ENCODE measurements around the gene IGF2R.

IGF2R gene

GRCh38 chr6:159959976-159960384 lies 8.9 kb upstream of the IGF2R start:
- TF ChIP-seq TARDBP (IDR thresholded peaks at IDR 0.05) (no peak), SUZ12 (IDR thresholded peaks at IDR 0.05) (no peak), ZNF384 (IDR thresholded peaks at IDR 0.05) (no peak), SP1 (IDR thresholded peaks at IDR 0.05) (no peak), FOXA1 (IDR thresholded peaks at IDR 0.05) (no peak)
- DNase-seq (ENCODE audit: extremely low spot score) = no peak
- CTCF ChIA-PET = no interaction called here

GRCh38 chr6:159960485-159960884 lies 8.4 kb upstream of the IGF2R start:
- ChIA-PET CTCF (no interaction called here), POLR2A (interaction anchor here (0.6 to 1.0 kb wide), 2 partner anchors 8 to 1329 kb away, joined by 3 to 4 read pairs; no protein-coding TSS in a partner anchor)
- no peak for DNase-seq (ENCODE audit: extremely low spot score)
- TF ChIP-seq ARNT (IDR thresholded peaks at IDR 0.05) (no peak), NFRKB (IDR thresholded peaks at IDR 0.05) (no peak), BHLHE40 (IDR thresholded peaks at IDR 0.05; ENCODE audit: borderline replicate concordance) (no peak), SUZ12 (IDR thresholded peaks at IDR 0.05) (no peak), FOXK2 (IDR thresholded peaks at IDR 0.05) (no peak), HDGF (IDR thresholded peaks at IDR 0.05; ENCODE audit: borderline replicate concordance) (no peak)

More at GRCh38 chr6:159959976-159960384, 8.9 kb upstream of the IGF2R start:
- POLR2A ChIA-PET = interaction anchor here (0.6 to 1.0 kb wide), 2 partner anchors 8 to 1329 kb away, joined by 3 to 4 read pairs; no protein-coding TSS in a partner anchor

GRCh38 chr6:159961528-159961927 lies 7.4 kb upstream of the IGF2R start:
- TF ChIP-seq FOXM1 (IDR thresholded peaks at IDR 0.05; ENCODE audit: borderline replicate concordance) (no peak), ZNF384 (IDR thresholded peaks at IDR 0.05) (no peak), FOXA1 (IDR thresholded peaks at IDR 0.05) (no peak), CTBP1 (IDR thresholded peaks at IDR 0.05; ENCODE audit: borderline replicate concordance) (no peak), ARNT (IDR thresholded peaks at IDR 0.05) (no peak), ELF4 (IDR thresholded peaks at IDR 0.05) (no peak), TARDBP (IDR thresholded peaks at IDR 0.05) (no peak), L3MBTL2 (conservative IDR thresholded peaks at IDR 0.05) (no peak), HDGF (IDR thresholded peaks at IDR 0.05; ENCODE audit: borderline replicate concordance) (no peak), SUZ12 (IDR thresholded peaks at IDR 0.05) (no peak), FOXK2 (IDR thresholded peaks at IDR 0.05) (no peak), LEF1 (IDR thresholded peaks at IDR 0.05; ENCODE audit: borderline replicate concordance) (no peak), BHLHE40 (IDR thresholded peaks at IDR 0.05; ENCODE audit: borderline replicate concordance) (no peak), SP1 (IDR thresholded peaks at IDR 0.05) (no peak), NFRKB (IDR thresholded peaks at IDR 0.05) (no peak)
- CTCF ChIA-PET = no interaction called here
- DNase-seq (ENCODE audit: extremely low spot score) = no peak
- POLR2A ChIA-PET = no interaction called here

GRCh38 chr6:159963111-159963510 lies 5.8 kb upstream of the IGF2R start:
- ChIA-PET CTCF (no interaction called here), POLR2A (no interaction called here)
- no peak for DNase-seq (ENCODE audit: extremely low spot score)
- TF ChIP-seq ARNT (IDR thresholded peaks at IDR 0.05) = no peak
- no peak for TF ChIP-seq ZNF384 (IDR thresholded peaks at IDR 0.05)
- no peak for TF ChIP-seq ELF4 (IDR thresholded peaks at IDR 0.05)
- TF ChIP-seq L3MBTL2 (conservative IDR thresholded peaks at IDR 0.05) = no peak
- no peak for TF ChIP-seq FOXK2 (IDR thresholded peaks at IDR 0.05)
- no peak for TF ChIP-seq PKNOX1 (IDR thresholded peaks at IDR 0.05)
- TF ChIP-seq NFRKB (IDR thresholded peaks at IDR 0.05) = no peak
- no peak for TF ChIP-seq LEF1 (IDR thresholded peaks at IDR 0.05; ENCODE audit: borderline replicate concordance)
- no peak for TF ChIP-seq FOXA1 (IDR thresholded peaks at IDR 0.05)
- TF ChIP-seq SUZ12 (IDR thresholded peaks at IDR 0.05) = no peak
- no peak for TF ChIP-seq FOXM1 (IDR thresholded peaks at IDR 0.05; ENCODE audit: borderline replicate concordance)
- no peak for TF ChIP-seq BHLHE40 (IDR thresholded peaks at IDR 0.05; ENCODE audit: borderline replicate concordance)
- TF ChIP-seq HDGF (IDR thresholded peaks at IDR 0.05; ENCODE audit: borderline replicate concordance) = no peak
- TF ChIP-seq SP1 (IDR thresholded peaks at IDR 0.05) = no peak
- no peak for TF ChIP-seq CTBP1 (IDR thresholded peaks at IDR 0.05; ENCODE audit: borderline replicate concordance)

- CTCF ChIA-PET = no interaction called here
- POLR2A ChIA-PET = interaction anchor here (0.5 to 1.4 kb wide), 2 partner anchors 16 to 174 kb away, joined by 3 to 5 read pairs; partner anchors contain the start of gene MRPL18
- DNase-seq (ENCODE audit: extremely low spot score) = no peak
- no peak for TF ChIP-seq TARDBP (IDR thresholded peaks at IDR 0.05)
- TF ChIP-seq L3MBTL2 (conservative IDR thresholded peaks at IDR 0.05) = no peak
- TF ChIP-seq LEF1 (IDR thresholded peaks at IDR 0.05; ENCODE audit: borderline replicate concordance) = no peak
- no peak for TF ChIP-seq SUZ12 (IDR thresholded peaks at IDR 0.05)
- TF ChIP-seq ZNF384 (IDR thresholded peaks at IDR 0.05) = no peak
- no peak for TF ChIP-seq ARNT (IDR thresholded peaks at IDR 0.05)
- no peak for TF ChIP-seq NFRKB (IDR thresholded peaks at IDR 0.05)
- TF ChIP-seq FOXM1 (IDR thresholded peaks at IDR 0.05; ENCODE audit: borderline replicate concordance) = no peak
- no peak for TF ChIP-seq PKNOX1 (IDR thresholded peaks at IDR 0.05)
- no peak for TF ChIP-seq BHLHE40 (IDR thresholded peaks at IDR 0.05; ENCODE audit: borderline replicate concordance)
- no peak for TF ChIP-seq HDGF (IDR thresholded peaks at IDR 0.05; ENCODE audit: borderline replicate concordance)
- no peak for TF ChIP-seq FOXA1 (IDR thresholded peaks at IDR 0.05)
- TF ChIP-seq FOXK2 (IDR thresholded peaks at IDR 0.05) = no peak
- no peak for TF ChIP-seq ELF4 (IDR thresholded peaks at IDR 0.05)
- TF ChIP-seq SP1 (IDR thresholded peaks at IDR 0.05) = no peak
- TF ChIP-seq CTBP1 (IDR thresholded peaks at IDR 0.05; ENCODE audit: borderline replicate concordance) = no peak
Observed at GRCh38 chr6:159964046-159964445, 4.8 kb upstream of the IGF2R start.

- POLR2A ChIA-PET = no interaction called here
- no peak for DNase-seq (ENCODE audit: extremely low spot score)
- TF ChIP-seq HDGF (IDR thresholded peaks at IDR 0.05; ENCODE audit: borderline replicate concordance) (no peak), FOXK2 (IDR thresholded peaks at IDR 0.05) (no peak), BHLHE40 (IDR thresholded peaks at IDR 0.05; ENCODE audit: borderline replicate concordance) (no peak), CTBP1 (IDR thresholded peaks at IDR 0.05; ENCODE audit: borderline replicate concordance) (no peak), ELF4 (IDR thresholded peaks at IDR 0.05) (no peak), FOXA1 (IDR thresholded peaks at IDR 0.05) (no peak), ARNT (IDR thresholded peaks at IDR 0.05) (no peak), TARDBP (IDR thresholded peaks at IDR 0.05) (no peak), PKNOX1 (IDR thresholded peaks at IDR 0.05) (no peak), SUZ12 (IDR thresholded peaks at IDR 0.05) (no peak), L3MBTL2 (conservative IDR thresholded peaks at IDR 0.05) (no peak), FOXM1 (IDR thresholded peaks at IDR 0.05; ENCODE audit: borderline replicate concordance) (no peak)
- CTCF ChIA-PET = no interaction called here
Observed at GRCh38 chr6:159966339-159966738, 2.5 kb upstream of the IGF2R start.

Measured in HEK293T (cell line).